GM12872 (cell line): Measurements from ENCODE around the gene MGAT4A.

Experiments
- CTCF ChIP-seq: IDR thresholded peaks from 3 replicates; pipeline ENCODE4 v1.5.1; 2011; ENCODE audit warnings: low read depth, mild to moderate bottlenecking, low read length, moderate library complexity; ENCODE audit not compliant: insufficient read depth

The MGAT4A gene

GRCh38 chr2:98757904-98758421 is 27.0 kb upstream of the MGAT4A start:
- TF ChIP-seq CTCF, result no peak

- TF ChIP-seq CTCF, result no peak
Measured at GRCh38 chr2:98753801-98754200, 22.9 kb upstream of the MGAT4A start.

- no peak for TF ChIP-seq CTCF
Measured at GRCh38 chr2:98751748-98752147, 20.8 kb upstream of the MGAT4A start.

- no peak for TF ChIP-seq CTCF
Measured at GRCh38 chr2:98750593-98751282, 19.8 kb upstream of the MGAT4A start.

GRCh38 chr2:98749066-98749450 is 18.1 kb upstream of the MGAT4A start:
- no peak for TF ChIP-seq CTCF

- no peak for TF ChIP-seq CTCF
Measured at GRCh38 chr2:98748292-98749065, 17.5 kb upstream of the MGAT4A start.

GRCh38 chr2:98747888-98748287 is 17.0 kb upstream of the MGAT4A start:
- no peak for TF ChIP-seq CTCF
